IMR-90 (cell line): ENCODE data around the gene PTTG1IP2. TPM values are rescaled to one million over a fixed set of nuclear protein-coding genes. Genes with fewer than 3 reads are reported as not detected.

Source experiments
- ATAC-seq: fragments of 200-7000 bp; cut with Tn5 transposase; 2 replicates; pipeline ENCODE4 v1.9.1; 2020; ENCODE audit warnings: low read depth, mild to moderate bottlenecking, moderate library complexity
- BruUV-seq: library from RNA; stranded (reverse); fragments of 400-500 nt; replicated peaks from 2 replicates; lab custom pipeline; 2021; lab: Mats Ljungman, UMichigan
- CTCF ChIA-PET: fragments of 300-600 bp; formaldehyde crosslinking; extraction: SDS; loops from one replicate; lab custom pipeline; 2021; ENCODE audit warnings: antibody characterized with exemption; lab: Yijun Ruan, JAX
- POLR2A ChIA-PET: fragments of 300-600 bp; sonication (Branson Sonifier 250); formaldehyde crosslinking; loops from one replicate; lab custom pipeline; 2022; ENCODE audit warnings: antibody characterized with exemption; ENCODE audit not compliant: unreplicated experiment; lab: Charles Lee
- DNase-seq: peaks from one replicate; pipeline ENCODE4 v3.0.0; 2013
- H2AFZ ChIP-seq: replicated peaks from 2 replicates; pipeline ENCODE3; 2013; ENCODE audit warnings: low read length, mild to moderate bottlenecking; ENCODE audit not compliant: poor library complexity
- H2AK5ac ChIP-seq: 2 replicates; pipeline ENCODE4 v1.6.1; 2013; ENCODE audit warnings: low read depth, low read length, inconsistent platforms
- H2AK9ac ChIP-seq: replicated peaks from 2 replicates; pipeline ENCODE3; 2013; ENCODE audit warnings: mild to moderate bottlenecking, low read depth, low read length, moderate library complexity; ENCODE audit not compliant: poor library complexity
- H2BK120ac ChIP-seq: 2 replicates; pipeline ENCODE4 v1.6.1; 2013; ENCODE audit warnings: low read depth, low read length, inconsistent platforms
- H2BK15ac ChIP-seq: 3 replicates; pipeline ENCODE4 v1.6.1; 2013; ENCODE audit warnings: low read depth, low read length, inconsistent platforms
- H2BK20ac ChIP-seq: 2 replicates; pipeline ENCODE4 v1.6.1; 2013; ENCODE audit warnings: low read depth, mild to moderate bottlenecking, inconsistent platforms, low read length, moderate library complexity
- H2BK5ac ChIP-seq: 2 replicates; pipeline ENCODE4 v1.6.1; 2013; ENCODE audit warnings: mild to moderate bottlenecking, low read depth, low read length, inconsistent platforms; ENCODE audit not compliant: poor library complexity, severe bottlenecking
- H3K14ac ChIP-seq: replicated peaks from 2 replicates; pipeline ENCODE4 v1.6.1; 2013; ENCODE audit warnings: low read depth, low read length, inconsistent platforms
- H3K18ac ChIP-seq: 2 replicates; pipeline ENCODE4 v1.6.1; 2013; ENCODE audit warnings: low read depth, low read length, control low read depth
- H3K23ac ChIP-seq: 2 replicates; pipeline ENCODE4 v1.6.1; 2013; ENCODE audit warnings: low read depth, low read length, inconsistent platforms
- H3K27ac ChIP-seq: 2 replicates; pipeline ENCODE4 v1.5.1; 2013; ENCODE audit warnings: mild to moderate bottlenecking, control low read depth, low read length; ENCODE audit not compliant: insufficient read depth
- H3K27me3 ChIP-seq: 2 replicates; pipeline ENCODE4 v1.6.1; 2013; ENCODE audit warnings: low read length; ENCODE audit not compliant: control insufficient read depth, insufficient read depth
- H3K36me3 ChIP-seq: 2 replicates; pipeline ENCODE4 v1.6.1; 2013; ENCODE audit warnings: low read length, mixed read lengths; ENCODE audit not compliant: control insufficient read depth, insufficient read depth
- H3K4ac ChIP-seq: 2 replicates; pipeline ENCODE4 v1.6.1; 2013; ENCODE audit warnings: low read depth, low read length, inconsistent platforms
- H3K4me1 ChIP-seq: 2 replicates; pipeline ENCODE4 v1.6.1; 2013; ENCODE audit warnings: low read length, mixed read lengths; ENCODE audit not compliant: control insufficient read depth, insufficient read depth
- H3K4me2 ChIP-seq: 2 replicates; pipeline ENCODE4 v1.6.1; 2013; ENCODE audit warnings: low read depth, mild to moderate bottlenecking, control low read depth, low read length, moderate library complexity
- H3K4me3 ChIP-seq: 2 replicates; pipeline ENCODE4 v1.5.1; 2013; ENCODE audit warnings: low read depth, mild to moderate bottlenecking, control low read depth, low read length, moderate library complexity; ENCODE audit not compliant: insufficient read depth
- H3K56ac ChIP-seq: 2 replicates; pipeline ENCODE4 v1.6.1; 2013; ENCODE audit warnings: low read length, inconsistent platforms; ENCODE audit not compliant: insufficient read depth; ENCODE audit errors: extremely low read depth
- H3K79me1 ChIP-seq, 2 experiments: 2 replicates each; pipeline ENCODE4 v1.6.1; 2013; ENCODE audit warnings: low read length in 2 of 2, inconsistent platforms in 1 of 2, low read depth in 1 of 2
- H3K9ac ChIP-seq: 2 replicates; pipeline ENCODE4 v1.6.1; 2013; ENCODE audit warnings: low read depth, low read length, control low read depth
- H3K9me1 ChIP-seq: 2 replicates; pipeline ENCODE4 v1.6.1; 2013; ENCODE audit warnings: low read length, inconsistent platforms; ENCODE audit not compliant: insufficient read depth
- H3K9me3 ChIP-seq: 2 replicates; pipeline ENCODE4 v1.6.1; 2013; ENCODE audit warnings: low read length; ENCODE audit not compliant: control insufficient read depth, insufficient read depth
- H4K20me1 ChIP-seq: 2 replicates; pipeline ENCODE4 v1.6.1; 2013; ENCODE audit warnings: low read length, inconsistent platforms; ENCODE audit not compliant: insufficient read depth
- H4K5ac ChIP-seq: 2 replicates; pipeline ENCODE4 v1.6.1; 2013; ENCODE audit warnings: mild to moderate bottlenecking, low read depth, low read length, control low read depth
- H4K8ac ChIP-seq, 2 experiments: 2 replicates each; pipeline ENCODE4 v1.6.1; 2013; ENCODE audit warnings: low read depth in 2 of 2, low read length in 2 of 2, control low read depth in 1 of 2, inconsistent platforms in 1 of 2
- H4K91ac ChIP-seq: 2 replicates; pipeline ENCODE4 v1.6.1; 2013; ENCODE audit warnings: low read depth, low read length, inconsistent platforms; ENCODE audit not compliant: insufficient read depth
- BHLHE40 ChIP-seq: fragments of 150-350 bp; IDR thresholded peaks from 2 replicates; pipeline ENCODE4 v1.6.1; 2016; ENCODE audit warnings: mild to moderate bottlenecking, low read depth, low read length
- CEBPB ChIP-seq: IDR thresholded peaks from 2 replicates; pipeline ENCODE4 v1.6.1; 2012; ENCODE audit warnings: low read depth, low read length, improper control_type of control experiment
- CHD1 ChIP-seq: IDR thresholded peaks from 2 replicates; pipeline ENCODE4 v1.6.1; 2012; ENCODE audit warnings: low read depth, low read length, improper control_type of control experiment
- CTCF ChIP-seq: conservative IDR thresholded peaks from 2 replicates; pipeline ENCODE4 v1.5.1; 2012; ENCODE audit warnings: mild to moderate bottlenecking, low read depth, low read length, improper control_type of control experiment
- ELK1 ChIP-seq: fragments of 150-350 bp; IDR thresholded peaks from 2 replicates; pipeline ENCODE4 v1.6.1; 2016; ENCODE audit warnings: low read depth, mild to moderate bottlenecking, low read length, moderate library complexity, borderline replicate concordance
- FOS ChIP-seq: fragments of 150-350 bp; IDR thresholded peaks from 2 replicates; pipeline ENCODE4 v1.6.1; 2016; ENCODE audit warnings: low read depth, low read length
- MAFK ChIP-seq: IDR thresholded peaks from 2 replicates; pipeline ENCODE4 v1.6.1; 2012; ENCODE audit warnings: low read depth, low read length, improper control_type of control experiment
- MAZ ChIP-seq: IDR thresholded peaks from 2 replicates; pipeline ENCODE4 v1.6.1; 2012; ENCODE audit warnings: low read depth, mild to moderate bottlenecking, low read length, improper control_type of control experiment, moderate library complexity, borderline replicate concordance
- MXI1 ChIP-seq: IDR thresholded peaks from 2 replicates; pipeline ENCODE4 v1.6.1; 2012; ENCODE audit warnings: low read depth, mild to moderate bottlenecking, low read length, moderate library complexity, borderline replicate concordance
- NFE2L2 ChIP-seq: fragments of 150-350 bp; IDR thresholded peaks from 2 replicates; pipeline ENCODE4 v1.6.1; 2016; ENCODE audit warnings: low read depth, mild to moderate bottlenecking, low read length
- POLR2A ChIP-seq: IDR thresholded peaks from 2 replicates; pipeline ENCODE4 v1.6.1; 2012; ENCODE audit warnings: mild to moderate bottlenecking, low read depth, low read length
- RAD21 ChIP-seq: IDR thresholded peaks from 2 replicates; pipeline ENCODE4 v1.6.1; 2012; ENCODE audit warnings: low read length, improper control_type of control experiment
- RCOR1 ChIP-seq: IDR thresholded peaks from 2 replicates; pipeline ENCODE4 v1.6.1; 2012; ENCODE audit warnings: mild to moderate bottlenecking, low read length, improper control_type of control experiment; ENCODE audit not compliant: insufficient replicate concordance
- RFX5 ChIP-seq: IDR thresholded peaks from 2 replicates; pipeline ENCODE4 v1.8.0; 2012; ENCODE audit warnings: low read depth, mild to moderate bottlenecking, low read length, moderate library complexity
- SMC3 ChIP-seq: fragments of 150-350 bp; IDR thresholded peaks from 2 replicates; pipeline ENCODE4 v1.6.1; 2016; ENCODE audit warnings: low read depth, mild to moderate bottlenecking, antibody characterized with exemption, low read length, moderate library complexity
- USF2 ChIP-seq: fragments of 150-350 bp; IDR thresholded peaks from 2 replicates; pipeline ENCODE4 v1.6.1; 2017; ENCODE audit warnings: mild to moderate bottlenecking, antibody characterized with exemption, low read length, low read depth
- WGBS, 2 experiments: methylation state at CpG; one replicate each; pipeline versions ENCODE4 v1.1.5 to v1.1.7; 2013; ENCODE audit warnings: missing lambda C conversion rate in 2 of 2; ENCODE audit not compliant: insufficient read length in 1 of 2; ENCODE audit errors: extremely low coverage in 2 of 2; 5-methylcytosine and 5-hydroxymethylcytosine counted together
- dilution Hi-C: fragments of 300-500 bp; cut with HindIII; formaldehyde crosslinking; loops from one replicate; pipeline ENCODE4 v1.14.3; 2018; ENCODE audit warnings: low sequenced_read_pairs; ENCODE audit not compliant: unreplicated experiment
- in situ Hi-C: fragments of 300-500 bp; cut with MboI; formaldehyde crosslinking; loops from 3 replicates; pipeline ENCODE4 v1.14.3; 2019; ENCODE audit warnings: low sequenced_read_pairs, inconsistent platforms, mixed read lengths
- intact Hi-C: fragments of 100-400 bp; cut with micrococcal nuclease; formaldehyde crosslinking; loops from 2 replicates; pipeline ENCODE4 v1.10.0; 2022
- polyA plus RNA-seq, 3 experiments: library from polyadenylated mRNA; depleted of rRNA; stranded (reverse); fragments of >200 nt; gene quantifications; 2 replicates each; pipeline ENCODE4 v1.2.3, GENCODE V29; 2012; ENCODE audit warnings: low replicate concordance in 1 of 3
- total RNA-seq: library from RNA; depleted of rRNA; stranded (reverse); fragments of >200 nt; gene quantifications from 2 replicates; pipeline ENCODE4 v1.2.3, GENCODE V29; 2012

The PTTG1IP2 gene
- total and polyA plus RNA-seq, 2 of the 4 experiments (the other 2 are of a cell fraction), result not detected

GRCh38 chr7:90512821-90513254 lies 43.4 kb downstream of the PTTG1IP2 start:
- no peak overlapping the region for H2BK5ac ChIP-seq
- ChIA-PET POLR2A (no interaction called here), CTCF (no interaction called here)
- H4K91ac ChIP-seq, result no peak overlapping the region
- DNase-seq (no peak), ATAC-seq (no peak)
- BruUV-seq, result no TSS peak
- no peaks in the 10 kb centered on the region for H3K9me3 ChIP-seq
- no peaks in the 10 kb centered on the region for H3K9me1 ChIP-seq
- no peak overlapping the region for H3K14ac ChIP-seq
- WGBS, 2 experiments, result no CpG with 5 or more reads among the region's 3 CpGs
- H2AFZ ChIP-seq, result no peak overlapping the region
- no peak overlapping the region for H2AK5ac ChIP-seq
- no peak overlapping the region for H2BK120ac ChIP-seq
- no peaks in the 10 kb centered on the region for H3K4me1 ChIP-seq
- H3K23ac ChIP-seq, result no peak overlapping the region
- H2BK20ac ChIP-seq, result no peak overlapping the region
- H3K79me1 ChIP-seq, result no peaks in the 10 kb centered on the region
- no peak overlapping the region for H2BK15ac ChIP-seq
- H4K20me1 ChIP-seq, result no peaks in the 10 kb centered on the region
- H2AK9ac ChIP-seq, result no peak overlapping the region
- in situ Hi-C loops (no loop called here), dilution Hi-C loops (no loop called here), intact Hi-C loops (no loop called here)
- no peak overlapping the region for H3K4me3 ChIP-seq
- no peak overlapping the region for H4K8ac ChIP-seq
- H3K56ac ChIP-seq, result no peak overlapping the region
- H4K5ac ChIP-seq, result no peak overlapping the region
- H3K36me3 ChIP-seq, result no peaks in the 10 kb centered on the region
- no peak overlapping the region for H3K4me2 ChIP-seq
- no peak overlapping the region for H3K9ac ChIP-seq
- no peak overlapping the region for H3K27ac ChIP-seq
- H3K4ac ChIP-seq, result no peak overlapping the region
- H3K18ac ChIP-seq, result no peak overlapping the region
- no peaks in the 10 kb centered on the region for H3K27me3 ChIP-seq
- TF ChIP-seq SMC3 (no peak), MXI1 (no peak), RAD21 (no peak), RCOR1 (no peak), POLR2A (no peak), BHLHE40 (no peak), FOS (no peak), CEBPB (no peak), NFE2L2 (no peak), CTCF (no peak), MAFK (no peak), CHD1 (no peak), RFX5 (no peak), USF2 (no peak), MAZ (no peak), ELK1 (no peak)
